Measurements from ENCODE around the gene PARK7. TPM values are rescaled to one million over a fixed set of nuclear protein-coding genes. Genes with fewer than 3 reads are reported as not detected.

The PARK7 gene
- total and polyA plus RNA-seq, 11 donors: 275 to 550 (median 345) TPM

- H3K4me3 ChIP-seq: peak overlapping the region in 1 of 12 donors; percentile 22
- no peak for ATAC-seq
- no peak overlapping the region for H3K27ac ChIP-seq
- intact Hi-C loops (cut with DNase I): no loop called here
- no peak for TF ChIP-seq POLR2A (IDR thresholded peaks at IDR 0.05)
- TF ChIP-seq, protein P1, sequence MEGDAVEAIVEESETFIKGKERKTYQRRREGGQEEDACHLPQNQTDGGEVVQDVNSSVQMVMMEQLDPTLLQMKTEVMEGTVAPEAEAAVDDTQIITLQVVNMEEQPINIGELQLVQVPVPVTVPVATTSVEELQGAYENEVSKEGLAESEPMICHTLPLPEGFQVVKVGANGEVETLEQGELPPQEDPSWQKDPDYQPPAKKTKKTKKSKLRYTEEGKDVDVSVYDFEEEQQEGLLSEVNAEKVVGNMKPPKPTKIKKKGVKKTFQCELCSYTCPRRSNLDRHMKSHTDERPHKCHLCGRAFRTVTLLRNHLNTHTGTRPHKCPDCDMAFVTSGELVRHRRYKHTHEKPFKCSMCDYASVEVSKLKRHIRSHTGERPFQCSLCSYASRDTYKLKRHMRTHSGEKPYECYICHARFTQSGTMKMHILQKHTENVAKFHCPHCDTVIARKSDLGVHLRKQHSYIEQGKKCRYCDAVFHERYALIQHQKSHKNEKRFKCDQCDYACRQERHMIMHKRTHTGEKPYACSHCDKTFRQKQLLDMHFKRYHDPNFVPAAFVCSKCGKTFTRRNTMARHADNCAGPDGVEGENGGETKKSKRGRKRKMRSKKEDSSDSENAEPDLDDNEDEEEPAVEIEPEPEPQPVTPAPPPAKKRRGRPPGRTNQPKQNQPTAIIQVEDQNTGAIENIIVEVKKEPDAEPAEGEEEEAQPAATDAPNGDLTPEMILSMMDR (IDR thresholded peaks at IDR 0.05): no peak
- H3K36me3 ChIP-seq: no peaks in the 10 kb centered on the region
- DNase-seq: no peak
- WGBS, 4 donors: 82 to 87% (median 84%) methylated on average over 3 of the region's 3 CpGs
- H3K4me1 ChIP-seq: peaks cover 0 to 36% (median 11%) of the 10 kb centered on the region in 12 donors
- H3K9me3 ChIP-seq: no peaks in the 10 kb centered on the region
- H3K27me3 ChIP-seq: peaks cover 0 to 45% (median 11%) of the 10 kb centered on the region in 9 donors
Observed at GRCh38 chr1:7940034-7940433, 21.5 kb upstream of the PARK7 start.

DNA sequence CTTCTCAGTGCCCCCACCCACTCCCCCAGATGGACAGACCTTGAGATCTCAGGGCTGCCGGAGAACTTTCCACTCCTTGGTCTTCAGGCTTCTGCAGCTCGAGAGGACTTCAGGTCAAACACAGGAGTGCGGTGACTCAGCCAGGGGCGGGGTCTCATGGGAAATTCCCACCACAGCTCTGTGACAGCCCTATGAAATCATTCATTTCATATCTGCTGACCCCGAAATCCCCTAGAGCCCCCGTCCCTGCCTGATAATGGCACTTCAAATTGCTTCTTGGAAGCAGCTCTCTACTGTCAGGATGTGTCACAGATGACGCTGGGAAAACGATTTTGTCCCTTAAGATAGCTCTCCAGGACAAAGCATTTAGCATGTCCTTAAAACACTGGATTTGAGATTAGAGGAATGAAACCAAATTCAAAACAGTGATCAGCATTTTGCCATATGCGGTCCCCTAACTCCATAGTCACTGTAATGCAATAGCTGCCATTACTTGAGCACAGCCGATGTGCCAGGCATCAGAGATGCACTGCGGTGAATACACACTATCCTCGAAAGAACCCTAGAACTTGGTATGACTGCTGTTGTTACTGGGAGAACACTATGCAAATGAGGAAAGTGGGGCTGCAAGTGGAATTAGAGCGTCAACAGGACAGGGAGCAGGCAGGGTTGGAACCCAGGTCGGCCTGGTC is 20.6 kb upstream of the PARK7 start, which contains the start of gene TNFRSF9:
TSS of gene TNFRSF9 (minus strand) at position 95 of the 692 bp plus-strand sequence. CDS start 845 bp downstream, outside the sequence.
- DNase-seq: peak in 2 of 5 donors; percentile 31 to 40
- Histone ChIP-seq H3K4me3 (peak within 1 kb of the TSS in 2 of 12 donors; percentile 22 to 38), H3K27ac (peak within 1 kb of the TSS in 1 of 12 donors; percentile 38), H3K27me3 (peaks cover 0 to 45% (median 11%) of the 10 kb centered on the region in 9 donors), H3K36me3 (no peaks in the 10 kb centered on the region), H3K9me3 (no peaks in the 10 kb centered on the region), H3K4me1 (peaks cover 0 to 37% (median 11%) of the 10 kb centered on the region in 12 donors)
- intact Hi-C loops (cut with DNase I): no loop called here
- TF ChIP-seq, protein P1 (IDR thresholded peaks at IDR 0.05): no peak
- TF ChIP-seq POLR2A (IDR thresholded peaks at IDR 0.05): no peak
- 48 to 54% (median 49%) methylated on average over 13 to 14 of the region's 14 CpGs for WGBS, 4 donors
- ATAC-seq: peak in 3 of 4 donors; percentile 19 to 33 (median 20)

- intact Hi-C loops (cut with DNase I): no loop called here
- peaks cover 0 to 37% (median 11%) of the 10 kb centered on the region in 12 donors for H3K4me1 ChIP-seq
- peak overlapping the region in 1 of 12 donors; percentile 38 for H3K27ac ChIP-seq
- DNase-seq (no peak), ATAC-seq (peak in 1 of 4 donors; percentile 44)
- 68 to 77% (median 74%) methylated on average over 9 of the region's 9 CpGs for WGBS, 4 donors
- TF ChIP-seq, protein P1 (IDR thresholded peaks at IDR 0.05): no peak
- no peak for TF ChIP-seq POLR2A (IDR thresholded peaks at IDR 0.05)
- peaks cover 0 to 45% (median 11%) of the 10 kb centered on the region in 9 donors for H3K27me3 ChIP-seq
- H3K36me3 ChIP-seq: no peaks in the 10 kb centered on the region
- H3K4me3 ChIP-seq: peak overlapping the region in 2 of 12 donors; percentile 5 to 38
- no peaks in the 10 kb centered on the region for H3K9me3 ChIP-seq
Observed at GRCh38 chr1:7941437-7941793, 20.1 kb upstream of the PARK7 start.

DNA sequence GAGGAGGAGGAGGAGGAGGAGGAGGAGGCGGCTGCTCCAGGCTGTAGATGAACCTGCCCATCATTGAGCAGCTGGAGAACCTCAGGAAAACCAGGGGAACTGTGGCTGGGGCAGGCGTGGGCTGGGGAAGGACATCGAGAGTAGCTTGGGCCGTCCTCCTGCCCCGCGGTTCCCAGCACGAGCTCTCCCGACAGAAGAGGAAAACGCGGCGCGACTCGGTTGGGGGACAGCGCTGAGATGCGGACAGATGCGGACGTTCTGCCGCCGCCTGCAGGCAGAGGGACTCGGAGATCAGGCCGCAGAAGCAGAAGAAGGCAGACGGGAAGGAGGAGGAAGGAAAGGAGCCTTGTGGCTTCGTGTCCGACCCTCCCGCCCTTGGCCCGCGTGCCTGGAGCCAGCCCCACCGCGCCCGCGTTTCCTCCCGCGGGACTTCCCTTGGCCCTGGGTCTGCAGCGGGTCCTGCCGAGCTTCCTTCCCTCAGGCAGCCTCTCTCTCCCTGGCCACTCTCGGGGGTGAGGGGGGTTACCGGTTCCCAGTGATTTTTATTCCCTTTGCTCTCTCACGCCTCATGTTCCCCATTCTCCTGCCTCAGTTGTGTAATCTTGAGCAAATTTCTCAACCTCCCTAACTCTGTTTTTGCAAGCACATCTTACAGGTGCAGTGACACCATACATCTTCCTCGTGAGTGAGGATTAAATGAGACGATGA is 19.1 kb upstream of the PARK7 start:
- intact Hi-C loops (cut with DNase I): no loop called here
- H3K4me1 ChIP-seq: peaks cover 0 to 37% (median 11%) of the 10 kb centered on the region in 12 donors
- H3K9me3 ChIP-seq: no peaks in the 10 kb centered on the region
- peak; percentile 58 to 84 (median 82) for ATAC-seq
- 6 to 9% (median 8%) methylated on average over 39 to 40 of the region's 40 CpGs for WGBS, 4 donors
- TF ChIP-seq, protein P1 (IDR thresholded peaks at IDR 0.05): peak in 9 of 12 donors; percentile 15 to 62 (median 25)
- no peak for TF ChIP-seq POLR2A (IDR thresholded peaks at IDR 0.05)
- peak overlapping the region in 6 of 12 donors; percentile 3 to 73 (median 27) for H3K27ac ChIP-seq
- H3K4me3 ChIP-seq: peak overlapping the region in 10 of 12 donors; percentile 3 to 47 (median 32)
- H3K27me3 ChIP-seq: peaks cover 0 to 36% (median 11%) of the 10 kb centered on the region in 9 donors
- H3K36me3 ChIP-seq: no peaks in the 10 kb centered on the region
- DNase-seq: peak; percentile 48 to 85 (median 65)

Measured in heart left ventricle (tissue), 16 donors.